Nephron (organoid): ENCODE results near the gene FOXO6.

ENCODE experiments used
- H3K27ac Mint-ChIP-seq, 3 experiments: 2 replicates each; pipeline ENCODE4 v1.8.0; 2020; ENCODE audit warnings: mixed read lengths in 3 of 3, mild to moderate bottlenecking in 2 of 3, moderate library complexity in 1 of 3
- H3K27me3 Mint-ChIP-seq: 2 replicates; pipeline ENCODE4 v1.8.0; 2021; ENCODE audit warnings: low read depth, mild to moderate bottlenecking, moderate library complexity, mixed read lengths
- H3K36me3 Mint-ChIP-seq: 2 replicates; pipeline ENCODE4 v1.8.0; 2020; ENCODE audit warnings: low read depth, mixed read lengths
- H3K4me1 Mint-ChIP-seq: 2 replicates; pipeline ENCODE4 v1.8.0; 2020; ENCODE audit warnings: mixed read lengths
- H3K4me3 Mint-ChIP-seq, 3 experiments: 2 replicates each; pipeline ENCODE4 v1.8.0; 2020; ENCODE audit warnings: mild to moderate bottlenecking in 3 of 3, mixed read lengths in 3 of 3, moderate library complexity in 2 of 3
- H3K9me3 Mint-ChIP-seq: 2 replicates; pipeline ENCODE4 v1.8.0; 2020; ENCODE audit warnings: mixed read lengths
- CTCF ChIP-seq, 3 experiments: fragments of 200-600 bp; sonication (generic); IDR thresholded peaks; one replicate each; pipeline ENCODE4 v1.5.0; 2021; ENCODE audit warnings: antibody characterized with exemption in 3 of 3; ENCODE audit not compliant: unreplicated experiment in 3 of 3

FOXO6 gene

DNA sequence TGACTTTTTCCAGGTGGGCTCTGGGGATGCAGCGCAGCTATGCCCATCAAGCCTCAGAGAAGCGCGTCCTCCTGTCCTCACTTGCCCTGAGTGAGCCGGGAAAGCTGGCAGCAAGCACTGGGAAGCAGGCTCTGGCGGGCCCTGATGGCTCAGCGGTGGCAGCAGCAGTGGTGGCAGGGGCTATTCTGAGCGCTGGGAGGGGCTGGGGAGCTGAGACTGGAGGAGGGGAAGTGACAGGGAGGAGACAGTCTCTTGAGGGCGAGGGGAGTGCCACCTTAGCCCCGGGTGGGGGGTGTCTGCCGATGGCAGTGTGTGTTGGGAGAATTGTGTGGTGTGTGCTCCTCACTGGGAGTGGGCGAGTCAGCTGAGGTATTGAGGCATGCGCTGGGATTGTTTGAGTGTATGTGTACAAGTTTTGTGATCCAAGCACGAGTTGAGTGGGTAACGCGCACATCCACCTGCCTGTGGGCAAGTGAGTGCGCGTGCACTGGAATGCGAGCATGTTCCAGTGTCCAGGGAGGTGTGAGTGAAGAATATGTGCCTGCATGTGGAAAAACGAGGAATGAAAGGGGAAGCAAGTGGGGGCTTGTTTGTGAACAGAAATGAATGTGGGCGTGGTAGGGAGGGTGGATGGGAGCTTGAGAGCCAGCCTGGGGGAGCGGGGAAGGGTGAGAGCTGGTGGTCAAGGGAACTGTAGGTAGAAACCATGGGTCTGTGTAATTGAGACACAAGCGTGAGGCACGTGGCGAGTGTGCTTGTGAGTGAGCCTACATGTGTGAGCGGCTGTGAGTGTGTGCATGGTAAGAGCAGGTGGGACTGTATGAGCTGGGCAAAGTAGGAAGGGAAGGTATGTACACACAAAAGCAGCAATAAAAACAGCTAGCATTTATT is 2.9 kb upstream of the FOXO6 start:
- Mint-ChIP-seq H3K4me3 (peak overlapping the region; percentile 32 to 65 (median 35)), H3K27me3 (peaks cover 15% of the 10 kb centered on the region), H3K9me3 (no peaks in the 10 kb centered on the region), H3K36me3 (no peaks in the 10 kb centered on the region), H3K27ac (peak overlapping the region in 2 of 3 experiments; percentile 4 to 13), H3K4me1 (peaks cover 52% of the 10 kb centered on the region)
- no peak for TF ChIP-seq CTCF (IDR thresholded peaks at IDR 0.05; ENCODE audit: unreplicated experiment in 3 of 3)

DNA sequence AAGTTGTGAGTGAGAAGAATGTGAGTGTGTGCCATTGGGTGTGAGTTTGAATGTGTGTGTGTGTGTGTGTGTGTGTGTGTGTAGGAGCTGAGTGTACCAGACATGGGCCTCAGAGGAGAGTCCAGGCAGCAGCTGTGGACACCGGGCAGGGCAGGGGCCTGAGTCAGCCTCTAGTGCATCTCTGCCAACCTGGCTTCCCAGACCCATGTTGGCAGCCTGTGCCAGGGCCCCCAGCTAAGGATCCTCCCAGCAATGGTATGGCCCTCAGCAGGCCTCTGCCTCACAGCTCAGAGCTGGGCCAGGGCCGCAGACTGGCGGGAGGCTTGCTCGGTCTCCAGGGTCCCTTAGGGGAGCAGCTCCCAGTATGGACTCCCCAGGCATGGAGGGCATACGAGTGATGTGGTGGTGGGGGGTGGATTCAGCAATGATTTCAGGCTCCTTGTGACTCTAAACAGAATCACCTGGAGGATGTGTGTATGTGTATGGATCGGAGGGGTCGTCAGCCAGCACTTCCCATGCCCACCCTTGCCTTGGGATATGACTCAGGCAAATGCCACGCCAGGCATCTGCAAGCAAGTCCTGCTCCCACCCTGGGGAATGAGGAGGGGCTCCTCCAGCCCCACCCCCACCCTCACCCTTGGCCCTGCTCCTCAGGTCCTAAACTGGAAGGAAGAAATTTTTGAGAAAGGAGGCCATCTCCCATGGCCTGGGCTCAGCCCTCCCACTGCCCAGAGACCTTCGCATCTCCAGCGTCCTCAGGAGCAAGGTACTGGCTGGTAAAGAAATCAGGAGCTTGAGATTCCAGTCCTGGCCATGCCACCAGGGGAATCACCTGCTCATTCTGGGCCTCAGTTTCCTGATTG is 1.8 kb upstream of the FOXO6 start:
- H3K36me3 Mint-ChIP-seq: no peaks in the 10 kb centered on the region
- H3K27ac Mint-ChIP-seq: peak overlapping the region in 2 of 3 experiments; percentile 51 to 59
- no peaks in the 10 kb centered on the region for H3K9me3 Mint-ChIP-seq
- H3K27me3 Mint-ChIP-seq: peaks cover 19% of the 10 kb centered on the region
- H3K4me1 Mint-ChIP-seq: peaks cover 53% of the 10 kb centered on the region
- peak overlapping the region; percentile 39 to 84 (median 64) for H3K4me3 Mint-ChIP-seq
- no peak for TF ChIP-seq CTCF (IDR thresholded peaks at IDR 0.05; ENCODE audit: unreplicated experiment in 3 of 3)

GRCh38 chr1:41360074-41360785 is 1.0 kb upstream of the FOXO6 start:
- H3K36me3 Mint-ChIP-seq: no peaks in the 10 kb centered on the region
- peak overlapping the region; percentile 72 to 84 (median 82) for H3K4me3 Mint-ChIP-seq
- no peak for TF ChIP-seq CTCF (IDR thresholded peaks at IDR 0.05; ENCODE audit: unreplicated experiment in 3 of 3)

DNA sequence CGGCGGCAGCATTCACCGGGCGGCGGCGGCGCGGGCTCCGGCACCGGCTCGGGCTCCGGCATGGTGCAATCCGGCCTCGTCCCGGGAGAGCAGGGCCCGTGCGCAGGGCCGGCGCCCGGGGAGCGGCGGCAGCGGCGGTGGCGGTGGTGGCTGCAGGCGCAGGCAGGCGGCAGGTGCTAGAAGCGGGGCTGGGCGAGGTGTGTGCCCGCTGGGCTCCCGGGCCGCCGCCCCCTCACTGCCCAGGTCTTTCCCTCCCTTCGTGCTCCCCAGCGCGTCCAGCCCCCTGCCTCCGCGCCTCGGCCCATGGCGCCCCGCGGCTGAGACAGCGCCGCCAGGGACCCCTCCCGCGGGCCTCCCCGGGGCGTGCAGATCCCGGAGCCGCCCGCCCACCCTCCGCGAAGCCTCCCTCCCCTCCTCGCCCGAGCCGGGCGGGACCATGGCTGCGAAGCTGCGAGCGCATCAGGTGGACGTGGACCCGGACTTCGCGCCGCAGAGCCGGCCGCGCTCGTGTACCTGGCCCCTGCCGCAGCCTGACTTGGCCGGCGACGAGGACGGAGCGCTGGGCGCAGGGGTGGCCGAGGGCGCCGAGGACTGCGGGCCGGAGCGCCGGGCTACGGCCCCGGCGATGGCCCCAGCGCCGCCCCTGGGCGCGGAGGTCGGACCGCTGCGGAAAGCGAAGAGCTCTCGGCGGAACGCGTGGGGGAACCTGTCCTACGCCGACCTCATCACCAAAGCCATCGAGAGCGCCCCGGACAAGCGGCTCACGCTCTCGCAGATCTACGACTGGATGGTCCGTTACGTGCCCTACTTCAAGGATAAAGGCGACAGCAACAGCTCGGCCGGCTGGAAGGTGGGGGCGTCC is 492 bp downstream of the FOXO6 start:
- no peak overlapping the region for H3K27ac Mint-ChIP-seq
- peaks cover 17% of the 10 kb centered on the region for H3K27me3 Mint-ChIP-seq
- no peaks in the 10 kb centered on the region for H3K36me3 Mint-ChIP-seq
- peaks cover 60% of the 10 kb centered on the region for H3K4me1 Mint-ChIP-seq
- TF ChIP-seq CTCF (IDR thresholded peaks at IDR 0.05; ENCODE audit: unreplicated experiment in 3 of 3): no peak
- H3K9me3 Mint-ChIP-seq: no peaks in the 10 kb centered on the region
- peak overlapping the region; percentile 77 to 85 (median 78) for H3K4me3 Mint-ChIP-seq

More at GRCh38 chr1:41360074-41360785, 1.0 kb upstream of the FOXO6 start:
- H3K27ac Mint-ChIP-seq: peak overlapping the region in 2 of 3 experiments; percentile 51 to 67
- no peaks in the 10 kb centered on the region for H3K9me3 Mint-ChIP-seq
- peaks cover 61% of the 10 kb centered on the region for H3K4me1 Mint-ChIP-seq
- peaks cover 17% of the 10 kb centered on the region for H3K27me3 Mint-ChIP-seq

- H3K9me3 Mint-ChIP-seq: no peaks in the 10 kb centered on the region
- TF ChIP-seq CTCF (IDR thresholded peaks at IDR 0.05; ENCODE audit: unreplicated experiment in 3 of 3): no peak
- no peak overlapping the region for H3K27ac Mint-ChIP-seq
- H3K4me3 Mint-ChIP-seq: peak overlapping the region; percentile 77 to 85 (median 78)
- H3K36me3 Mint-ChIP-seq: no peaks in the 10 kb centered on the region
- H3K4me1 Mint-ChIP-seq: peaks cover 60% of the 10 kb centered on the region
- peaks cover 17% of the 10 kb centered on the region for H3K27me3 Mint-ChIP-seq
These were observed 1.1 kb downstream of the FOXO6 start for GRCh38 chr1:41362357-41362721.
